Stimulated activated CD8-positive, alpha-beta memory T cell treated with anti-CD3 and anti-CD28 coated beads, Interleukin-2, amount 100 ng/mL, for 1 hour (primary cell): ENCODE measurements around the gene CPSF6.

ENCODE experiments used
- DNase-seq, 2 donors: peaks; one replicate each; pipeline ENCODE4 v3.0.0-alpha.2; 2020; ENCODE audit warnings: low read depth in 2 of 2

CPSF6 gene

DNA sequence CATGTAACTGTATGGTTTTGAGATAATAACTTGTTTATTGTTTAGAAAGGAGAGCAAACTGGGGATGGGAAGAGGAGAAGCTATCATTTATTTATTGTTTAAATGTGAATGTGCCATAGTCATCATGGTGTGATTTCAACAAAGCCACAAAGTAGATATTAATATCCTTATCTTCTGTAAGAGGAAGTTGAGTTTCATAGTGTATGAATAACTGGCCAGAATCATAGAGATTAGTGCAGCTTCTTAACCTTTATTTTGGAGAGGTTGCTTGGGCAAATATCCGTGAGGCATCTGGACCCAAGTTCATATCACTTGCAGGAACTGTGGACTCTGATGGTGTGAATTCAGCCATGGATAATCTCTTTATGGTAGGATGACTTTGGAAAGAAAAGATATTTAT lies 82.0 kb downstream of the CPSF6 start:
- DNase-seq = no peak
